Neuronal stem cell (in vitro differentiated cells): ENCODE results near the gene METTL23.
"Not testable (repeated sequence)": the region's sequence is repeated elsewhere in the genome, so short reads cannot be mapped to it uniquely, and the experiment has no call there.

ENCODE experiments used
- DNase-seq: peaks from one replicate; pipeline ENCODE4 v3.0.0-alpha.2; 2013; ENCODE audit warnings: low spot score
- H2AFZ ChIP-seq: one replicate; pipeline ENCODE4 v1.6.1; 2013; ENCODE audit warnings: mild to moderate bottlenecking, low read length, inconsistent platforms
- H2AK5ac ChIP-seq: 2 replicates; pipeline ENCODE4 v1.6.1; 2013; ENCODE audit warnings: low read depth, mild to moderate bottlenecking, inconsistent platforms, low read length, moderate library complexity, mixed read lengths
- H2BK120ac ChIP-seq: 2 replicates; pipeline ENCODE4 v1.6.1; 2013; ENCODE audit warnings: low read depth, mild to moderate bottlenecking, inconsistent platforms, low read length, moderate library complexity, mixed read lengths
- H2BK12ac ChIP-seq: one replicate; pipeline ENCODE4 v1.6.1; 2013; ENCODE audit warnings: low read length, inconsistent platforms
- H2BK15ac ChIP-seq: 2 replicates; pipeline ENCODE4 v1.6.1; 2013; ENCODE audit warnings: mild to moderate bottlenecking, low read length, inconsistent platforms, mixed read lengths
- H2BK5ac ChIP-seq: one replicate; pipeline ENCODE4 v1.6.1; 2013; ENCODE audit warnings: inconsistent platforms, mild to moderate bottlenecking, low read length, moderate library complexity
- H3K14ac ChIP-seq: one replicate; pipeline ENCODE4 v1.6.1; 2013; ENCODE audit warnings: low read length, inconsistent platforms
- H3K18ac ChIP-seq: 2 replicates; pipeline ENCODE4 v1.6.1; 2013; ENCODE audit warnings: low read length, inconsistent platforms
- H3K23ac ChIP-seq: 2 replicates; pipeline ENCODE4 v1.6.1; 2013; ENCODE audit warnings: low read depth, mild to moderate bottlenecking, mixed read lengths, low read length, inconsistent platforms; ENCODE audit not compliant: poor library complexity
- H3K27ac ChIP-seq: replicated peaks from 3 replicates; pipeline ENCODE4 v1.5.1; 2013; ENCODE audit warnings: low read length, inconsistent platforms
- H3K27me3 ChIP-seq, 3 experiments: 2 replicates each; pipeline ENCODE4 v1.6.1; 2013; ENCODE audit warnings: low read length in 3 of 3, mild to moderate bottlenecking in 2 of 3, inconsistent platforms in 1 of 3, low read depth in 1 of 3, mixed read lengths in 1 of 3, moderate library complexity in 1 of 3; ENCODE audit not compliant: control insufficient read depth in 3 of 3, insufficient read depth in 3 of 3
- H3K36me3 ChIP-seq, 2 donors: replicated peaks in 1 of 2; 2 replicates each; pipeline ENCODE4 v1.6.1; 2013; ENCODE audit warnings: low read length in 2 of 2; ENCODE audit not compliant: control insufficient read depth in 2 of 2, insufficient read depth in 2 of 2
- H3K4ac ChIP-seq: 2 replicates; pipeline ENCODE4 v1.6.1; 2013; ENCODE audit warnings: inconsistent platforms, mild to moderate bottlenecking, low read length, moderate library complexity
- H3K4me1 ChIP-seq, 2 donors: 1 replicate in 1 of 2; 2 replicates in 1 of 2; pipeline ENCODE4 v1.6.1; 2013; ENCODE audit warnings: low read length in 2 of 2, low read depth in 1 of 2; ENCODE audit not compliant: control insufficient read depth in 2 of 2, insufficient read depth in 1 of 2
- H3K4me2 ChIP-seq: one replicate; pipeline ENCODE4 v1.6.1; 2013; ENCODE audit warnings: mild to moderate bottlenecking, low read length, inconsistent platforms; ENCODE audit not compliant: insufficient read depth, poor library complexity, severe bottlenecking
- H3K4me3 ChIP-seq, 2 donors: 2 replicates each; pipeline ENCODE4 v1.5.1; 2013; ENCODE audit warnings: low read length in 2 of 2, mild to moderate bottlenecking in 2 of 2, inconsistent platforms in 1 of 2, moderate library complexity in 1 of 2
- H3K79me1 ChIP-seq: one replicate; pipeline ENCODE4 v1.6.1; 2013; ENCODE audit warnings: low read depth, mild to moderate bottlenecking, inconsistent platforms, low read length, moderate library complexity
- H3K9ac ChIP-seq: one replicate; pipeline ENCODE4 v1.6.1; 2013; ENCODE audit warnings: mild to moderate bottlenecking, low read depth, low read length, inconsistent platforms; ENCODE audit not compliant: poor library complexity
- H3K9me3 ChIP-seq, 2 donors: replicated peaks in 1 of 2; 2 replicates each; pipeline versions ENCODE3 to v1.6.1; 2013; ENCODE audit warnings: low read length in 2 of 2, mild to moderate bottlenecking in 2 of 2, inconsistent platforms in 1 of 2, low read depth in 1 of 2, mixed read lengths in 1 of 2, moderate library complexity in 1 of 2; ENCODE audit not compliant: control insufficient read depth in 2 of 2, insufficient read depth in 1 of 2
- H4K8ac ChIP-seq: one replicate; pipeline ENCODE4 v1.6.1; 2013; ENCODE audit warnings: low read depth, mild to moderate bottlenecking, inconsistent platforms, low read length, moderate library complexity
- H4K91ac ChIP-seq: one replicate; pipeline ENCODE4 v1.6.1; 2013; ENCODE audit warnings: low read length, low read depth, mild to moderate bottlenecking, inconsistent platforms; ENCODE audit not compliant: poor library complexity
- WGBS, 2 donors: extraction: QIAGEN DNeasy Blood & Tissue Kit; methylation state at CpG; one replicate each; pipeline ENCODE4 v1.1.7; 2013; ENCODE audit warnings: missing lambda C conversion rate in 2 of 2, mixed read lengths in 1 of 2; ENCODE audit not compliant: insufficient read length in 2 of 2, insufficient replicate concordance in 1 of 2; ENCODE audit errors: extremely low coverage in 2 of 2; 5-methylcytosine and 5-hydroxymethylcytosine counted together

The METTL23 gene

GRCh38 chr17:76722977-76723376 is 3.7 kb upstream of the METTL23 start:
- H3K23ac ChIP-seq, H2BK12ac ChIP-seq, H4K8ac ChIP-seq, H2BK15ac ChIP-seq, H3K18ac ChIP-seq, H3K79me1 ChIP-seq, H3K4me1 ChIP-seq, H3K27me3 ChIP-seq, H3K4ac ChIP-seq, H2AFZ ChIP-seq, H2AK5ac ChIP-seq, H4K91ac ChIP-seq, H3K9ac ChIP-seq, H2BK120ac ChIP-seq, H3K27ac ChIP-seq, H3K4me2 ChIP-seq, H3K4me3 ChIP-seq, H2BK5ac ChIP-seq, DNase-seq, H3K9me3 ChIP-seq, H3K14ac ChIP-seq: not testable (repeated sequence)
- peaks cover 35 to 71% of the 10 kb centered on the region in 2 donors for H3K36me3 ChIP-seq
- WGBS, 2 donors, result no CpG with 5 or more reads among the region's 8 CpGs

DNA sequence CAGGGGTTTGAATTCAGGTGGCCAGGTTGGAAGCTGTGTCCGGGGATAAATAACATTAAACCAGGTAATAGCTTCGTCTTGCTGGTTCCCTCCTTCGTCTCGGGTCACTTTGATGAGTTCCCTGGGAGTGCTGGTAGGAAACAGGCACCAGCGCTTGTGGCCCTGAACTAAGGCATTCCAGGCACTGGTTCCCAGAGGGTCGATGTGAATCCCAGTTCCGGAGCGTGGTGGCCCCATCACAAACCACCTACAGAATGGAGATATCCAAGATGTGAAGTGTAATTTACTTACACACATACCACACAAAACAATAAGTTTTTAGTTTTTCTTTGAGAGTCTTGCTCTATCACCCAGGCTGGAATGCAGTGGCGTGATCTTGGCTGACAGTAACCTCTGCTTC is 2.8 kb upstream of the METTL23 start:
- no peak overlapping the region for H3K18ac ChIP-seq
- no peak overlapping the region for H3K27ac ChIP-seq
- peaks cover 6% of the 10 kb centered on the region for H3K79me1 ChIP-seq
- no peak overlapping the region for H2BK120ac ChIP-seq
- no peak overlapping the region for H3K9ac ChIP-seq
- DNase-seq, result no peak
- no peak overlapping the region for H3K4ac ChIP-seq
- no peaks in the 10 kb centered on the region for H3K9me3 ChIP-seq
- H3K4me1 ChIP-seq, result peaks cover 5 to 11% of the 10 kb centered on the region in 2 donors
- no peaks in the 10 kb centered on the region for H3K27me3 ChIP-seq
- H3K4me2 ChIP-seq, result no peak overlapping the region
- no peak overlapping the region for H2AK5ac ChIP-seq
- H4K91ac ChIP-seq, result no peak overlapping the region
- no peak overlapping the region for H2BK15ac ChIP-seq
- H4K8ac ChIP-seq, result no peak overlapping the region
- H2BK5ac ChIP-seq, result no peak overlapping the region
- peaks cover 28 to 65% of the 10 kb centered on the region in 2 donors for H3K36me3 ChIP-seq
- H2AFZ ChIP-seq, result no peak overlapping the region
- no CpG with 5 or more reads among the region's 9 CpGs for WGBS, 2 donors
- no peak overlapping the region for H3K4me3 ChIP-seq
- no peak overlapping the region for H2BK12ac ChIP-seq
- H3K14ac ChIP-seq, result no peak overlapping the region
- no peak overlapping the region for H3K23ac ChIP-seq

DNA sequence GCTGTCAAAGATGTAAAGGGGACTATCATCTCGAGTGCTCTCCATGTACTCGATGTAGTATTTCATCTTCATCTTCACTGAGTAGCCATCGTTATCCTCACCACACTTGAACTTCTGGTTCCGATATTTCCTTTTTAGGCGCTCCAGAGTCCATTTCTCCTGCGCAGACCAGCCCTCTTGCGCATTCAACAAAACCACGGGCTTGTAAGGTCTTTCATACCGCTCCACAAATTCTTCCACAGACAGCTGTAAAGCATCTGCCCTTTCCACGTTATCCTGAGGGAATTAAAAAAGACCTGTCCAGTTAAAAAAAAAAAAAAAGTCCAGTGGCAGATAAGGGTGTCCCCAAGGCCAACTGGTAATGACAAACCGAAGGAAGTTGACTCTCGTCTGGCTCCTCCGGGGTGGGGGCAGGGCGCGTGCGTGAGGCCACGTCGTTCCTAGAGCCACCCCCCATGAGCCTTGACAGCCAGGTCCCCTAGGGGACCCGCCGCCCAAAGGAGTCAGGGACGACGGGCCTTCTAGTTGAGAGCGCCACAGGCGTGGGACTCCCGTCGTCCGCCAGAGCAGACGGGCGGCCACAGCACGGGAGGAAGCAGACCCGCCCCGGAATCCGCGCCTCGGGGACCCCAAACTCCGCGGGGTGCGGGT is 934 bp upstream of the METTL23 start:
- no peak overlapping the region for H3K4ac ChIP-seq
- H2AFZ ChIP-seq, result peak overlapping the region; percentile 98
- peak overlapping the region; percentile 71 for H3K14ac ChIP-seq
- H3K27me3 ChIP-seq, result no peaks in the 10 kb centered on the region
- DNase-seq, result no peak
- peaks cover 6% of the 10 kb centered on the region for H3K79me1 ChIP-seq
- peak overlapping the region; percentile 72 for H2BK120ac ChIP-seq
- peak overlapping the region; percentile 64 for H2BK15ac ChIP-seq
- no peaks in the 10 kb centered on the region for H3K9me3 ChIP-seq
- H3K18ac ChIP-seq, result peak overlapping the region; percentile 84
- peaks cover 5 to 11% of the 10 kb centered on the region in 2 donors for H3K4me1 ChIP-seq
- H2BK12ac ChIP-seq, result no peak overlapping the region
- H3K9ac ChIP-seq, result peak overlapping the region; percentile 93
- peaks cover 18 to 58% of the 10 kb centered on the region in 2 donors for H3K36me3 ChIP-seq
- no CpG with 5 or more reads among the region's 38 CpGs for WGBS, 2 donors
- H3K4me3 ChIP-seq, result peak overlapping the region; percentile 97 to 100
- peak overlapping the region; percentile 98 for H3K23ac ChIP-seq
- no peak overlapping the region for H4K8ac ChIP-seq
- peak overlapping the region; percentile 86 for H3K4me2 ChIP-seq
- H3K27ac ChIP-seq, result peak overlapping the region; percentile 75
- H2AK5ac ChIP-seq, result peak overlapping the region; percentile 28
- no peak overlapping the region for H4K91ac ChIP-seq
- peak overlapping the region; percentile 90 for H2BK5ac ChIP-seq

DNA sequence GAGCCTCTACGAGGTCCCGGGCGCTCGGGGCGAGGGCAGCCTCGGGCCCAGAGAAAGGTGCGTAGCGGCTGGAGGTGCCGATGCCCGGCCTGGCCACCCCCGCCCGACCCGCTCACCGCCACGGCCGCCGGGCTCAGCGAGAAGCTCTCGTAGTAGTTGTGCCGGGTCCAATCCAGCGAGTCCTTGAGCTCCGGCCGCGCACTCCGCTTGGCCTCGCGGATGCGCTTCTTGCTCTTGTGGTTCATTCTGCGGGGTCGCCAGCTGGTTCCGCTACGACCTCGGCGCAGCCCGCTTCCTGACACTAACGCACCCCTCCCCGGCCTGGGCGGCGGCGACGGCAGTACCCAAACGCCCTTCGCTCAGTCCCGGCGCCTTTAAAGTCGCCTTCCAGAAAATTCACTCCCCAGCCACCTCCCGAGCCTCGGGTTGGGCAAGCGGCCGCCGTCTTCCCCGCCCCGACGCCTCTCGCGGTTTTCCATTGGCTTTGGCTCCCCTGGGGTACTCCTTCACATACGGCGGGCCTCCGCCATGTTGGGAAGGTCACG is 336 bp upstream of the METTL23 start, which contains the start of gene JMJD6:
Gene JMJD6, minus strand, starts transcription at position 376 of the 545 bp plus-strand sequence. Its CDS starts 131 bp downstream, at position 245.
- peak within 1 kb of the TSS; percentile 81 for H2AK5ac ChIP-seq
- H2BK12ac ChIP-seq, result no peak within 1 kb of the TSS
- peak within 1 kb of the TSS; percentile 87 for H3K27ac ChIP-seq
- H3K9ac ChIP-seq, result peak within 1 kb of the TSS; percentile 95
- H2BK120ac ChIP-seq, result peak within 1 kb of the TSS; percentile 72
- peak within 1 kb of the TSS; percentile 65 for H4K8ac ChIP-seq
- peak within 1 kb of the TSS; percentile 90 for H2BK5ac ChIP-seq
- H3K4me3 ChIP-seq, result peak within 1 kb of the TSS; percentile 97 to 100
- H3K4me2 ChIP-seq, result peak within 1 kb of the TSS; percentile 86
- peak within 1 kb of the TSS; percentile 100 for H3K14ac ChIP-seq
- H2BK15ac ChIP-seq, result peak within 1 kb of the TSS; percentile 64
- H2AFZ ChIP-seq, result peak within 1 kb of the TSS; percentile 98
- H4K91ac ChIP-seq, result no peak within 1 kb of the TSS
- H3K9me3 ChIP-seq, result no peaks in the 10 kb centered on the region
- H3K36me3 ChIP-seq, result peaks cover 17 to 56% of the 10 kb centered on the region in 2 donors
- peak within 1 kb of the TSS; percentile 99 for H3K18ac ChIP-seq
- no CpG with 5 or more reads among the region's 60 CpGs for WGBS, 2 donors
- H3K4me1 ChIP-seq, result peaks cover 5 to 11% of the 10 kb centered on the region in 2 donors
- no peak within 1 kb of the TSS for H3K4ac ChIP-seq
- peak within 1 kb of the TSS; percentile 98 for H3K23ac ChIP-seq
- H3K27me3 ChIP-seq, result no peaks in the 10 kb centered on the region
- peak; percentile 92 for DNase-seq
- H3K79me1 ChIP-seq, result peaks cover 6% of the 10 kb centered on the region
